Cardiac fibroblast (primary cell): Measurements from ENCODE around the gene RAB40B.

Experiments
- DNase-seq, 2 donors: peaks; one replicate each; pipeline versions ENCODE4 v3.0.0 to v3.0.0-alpha.2; 2010; ENCODE audit warnings: low read depth in 2 of 2
- H3K4me3 ChIP-seq, 2 donors: replicated peaks in 1 of 2; 1 replicate in 1 of 2; 2 replicates in 1 of 2; pipeline ENCODE4 v1.5.1; 2011; ENCODE audit warnings: low read depth in 2 of 2, low read length in 2 of 2, mild to moderate bottlenecking in 2 of 2, moderate library complexity in 1 of 2
- CTCF ChIP-seq: IDR thresholded peaks from one replicate; pipeline ENCODE4 v1.5.1; 2011; ENCODE audit warnings: low read depth, mild to moderate bottlenecking, low read length, inconsistent platforms

Gene RAB40B

DNA sequence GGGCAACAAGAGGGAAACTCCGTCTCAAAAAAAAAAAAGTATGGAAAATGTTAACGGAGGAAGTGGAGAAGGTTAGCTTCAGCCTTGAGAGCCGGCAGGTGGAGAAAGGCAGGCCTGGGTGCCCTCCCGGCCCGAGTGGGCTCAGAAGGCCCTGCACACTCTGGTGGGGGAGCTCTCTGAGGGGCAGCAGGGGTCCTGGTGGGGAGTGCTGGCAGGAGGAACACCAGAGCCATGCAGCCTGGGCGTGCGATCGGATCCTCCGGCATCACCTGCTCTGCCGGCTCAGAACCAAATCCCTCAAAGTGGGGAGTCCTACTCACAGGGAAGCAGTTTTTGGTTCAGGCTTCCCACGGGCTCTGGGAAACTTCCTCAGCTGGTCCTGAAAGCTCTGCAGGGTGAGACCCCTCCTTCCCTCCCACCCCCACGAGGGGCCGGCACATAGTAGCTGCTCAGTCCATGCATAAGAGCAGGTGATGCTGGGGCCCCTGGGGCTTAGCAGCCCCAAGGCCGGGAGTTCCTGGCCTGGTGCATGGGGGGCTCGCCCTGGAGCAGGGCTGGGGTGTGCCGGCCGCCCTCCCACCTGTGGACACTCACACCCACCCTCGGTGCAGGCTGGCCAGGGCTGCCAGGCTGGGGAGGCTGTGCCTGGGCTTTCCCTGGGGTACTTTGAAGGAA, 38.1 kb upstream of the RAB40B start:
- no peak for TF ChIP-seq CTCF
- H3K4me3 ChIP-seq: no peak overlapping the region
- no peak for DNase-seq

DNA sequence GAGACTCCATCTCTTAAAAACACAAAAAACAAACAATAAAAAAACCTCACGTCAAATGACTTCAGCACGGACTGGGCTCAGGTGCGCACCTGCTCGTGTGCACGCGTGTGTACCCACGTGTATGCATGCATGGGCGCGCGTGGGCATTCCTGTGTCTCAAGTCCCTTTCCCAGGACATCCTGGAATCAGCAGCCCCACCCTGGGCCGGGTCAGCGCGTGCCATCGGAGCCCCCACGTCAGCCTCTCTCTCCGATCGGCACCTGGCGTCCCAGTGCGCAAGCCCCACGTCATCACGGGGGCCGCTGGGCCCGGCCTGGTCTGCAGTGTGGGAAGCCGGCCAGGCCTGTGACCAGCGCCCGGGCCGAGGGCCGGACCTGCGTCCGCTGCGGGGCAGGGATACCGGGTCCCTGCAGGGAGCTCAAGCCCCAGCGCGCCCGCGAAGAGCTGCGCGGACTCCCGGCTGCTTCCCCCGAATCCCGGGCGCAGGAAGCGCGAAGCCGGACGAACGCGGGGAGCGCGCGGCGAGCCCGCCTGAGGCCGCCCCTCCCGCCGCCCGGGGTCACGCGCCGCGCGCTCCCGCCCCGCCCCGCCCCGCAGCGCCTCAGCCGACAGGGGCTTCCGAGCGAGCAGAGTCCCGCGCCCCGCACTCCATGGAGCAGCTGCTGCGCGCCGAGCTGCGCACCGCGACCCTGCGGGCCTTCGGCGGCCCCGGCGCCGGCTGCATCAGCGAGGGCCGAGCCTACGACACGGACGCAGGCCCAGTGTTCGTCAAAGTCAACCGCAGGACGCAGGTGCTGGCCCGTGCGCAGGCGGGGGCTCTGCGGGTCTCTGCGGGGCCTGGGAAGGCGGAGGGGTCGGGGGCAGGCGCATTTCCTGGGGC, 36.7 kb upstream of the RAB40B start, which contains the start of gene FN3K:
Gene FN3K (plus strand): TSS at position 629 of the 880 bp plus-strand sequence. CDS start 22 bp downstream, at position 651.
- H3K4me3 ChIP-seq: peak within 1 kb of the TSS; percentile 42 to 57

GRCh38 chr17:82732118-82732743, 33.7 kb upstream of the RAB40B start:
- DNase-seq: no peak
- no peak for TF ChIP-seq CTCF
- H3K4me3 ChIP-seq: no peak overlapping the region

More for the DNA sequence above, 36.7 kb upstream of the RAB40B start, which contains the start of gene FN3K:
- peak; percentile 64 to 85 for DNase-seq
- TF ChIP-seq CTCF: no peak

GRCh38 chr17:82729479-82730260, 31.2 kb upstream of the RAB40B start:
- no peak for TF ChIP-seq CTCF
- DNase-seq: no peak
- H3K4me3 ChIP-seq: no peak overlapping the region

- no peak for TF ChIP-seq CTCF
- DNase-seq: no peak
- H3K4me3 ChIP-seq: no peak overlapping the region
Measured at GRCh38 chr17:82726427-82726826, 27.9 kb upstream of the RAB40B start.

GRCh38 chr17:82723169-82723807, 24.8 kb upstream of the RAB40B start:
- H3K4me3 ChIP-seq: no peak overlapping the region
- TF ChIP-seq CTCF: no peak
- DNase-seq: no peak
